Lung (tissue), 12 donors: Measurements from ENCODE around the gene CDHR5. TPM values are rescaled to one million over a fixed set of nuclear protein-coding genes. Genes with fewer than 3 reads are reported as not detected.
"Not testable (repeated sequence)": the region's sequence is repeated elsewhere in the genome, so short reads cannot be mapped to it uniquely, and the experiment has no call there.

ENCODE experiments used
- ATAC-seq: fragments of 200-7000 bp; cut with Tn5 transposase; one replicate; pipeline ENCODE4 v1.9.1; 2020; ENCODE audit warnings: moderate number of reproducible peaks; ENCODE audit not compliant: insufficient read depth, low FRiP score
- DNase-seq, 3 donors: peaks; one replicate each; pipeline ENCODE4 v3.0.0-alpha.2; 2013 to 2017
- H3K27ac ChIP-seq, 2 donors: one replicate each; pipeline ENCODE4 v1.5.1; 2013; ENCODE audit warnings: mild to moderate bottlenecking in 2 of 2, moderate library complexity in 2 of 2, control low read depth in 1 of 2, inconsistent platforms in 1 of 2, low read depth in 1 of 2, low read length in 1 of 2
- H3K27me3 ChIP-seq, 3 donors: one replicate each; pipeline ENCODE4 v1.5.1; 2013; ENCODE audit warnings: low read length in 2 of 3; ENCODE audit not compliant: control insufficient read depth in 3 of 3, insufficient read depth in 3 of 3
- H3K36me3 ChIP-seq, 4 donors: one replicate each; pipeline ENCODE4 v1.5.1; 2013; ENCODE audit warnings: low read length in 4 of 4, mild to moderate bottlenecking in 1 of 4, moderate library complexity in 1 of 4; ENCODE audit not compliant: control insufficient read depth in 4 of 4, insufficient read depth in 4 of 4
- H3K4me1 ChIP-seq, 5 donors: one replicate each; pipeline ENCODE4 v1.5.1; 2013; ENCODE audit warnings: low read length in 5 of 5, mild to moderate bottlenecking in 2 of 5, moderate library complexity in 1 of 5; ENCODE audit not compliant: control insufficient read depth in 5 of 5, insufficient read depth in 5 of 5
- H3K4me3 ChIP-seq: one replicate; pipeline ENCODE4 v1.5.1; 2013; ENCODE audit warnings: mild to moderate bottlenecking, control low read depth, moderate library complexity
- H3K9ac ChIP-seq, 2 donors: one replicate each; pipeline ENCODE4 v1.5.1; 2013; ENCODE audit warnings: low read length in 2 of 2, control low read depth in 1 of 2; ENCODE audit not compliant: insufficient read depth in 1 of 2
- H3K9me3 ChIP-seq, 4 donors: one replicate each; pipeline ENCODE4 v1.5.1; 2013; ENCODE audit warnings: low read length in 3 of 4, mild to moderate bottlenecking in 1 of 4, moderate library complexity in 1 of 4; ENCODE audit not compliant: control insufficient read depth in 4 of 4, insufficient read depth in 3 of 4
- CTCF ChIP-seq: IDR thresholded peaks from 2 replicates; pipeline ENCODE4 v1.5.1; 2012; ENCODE audit warnings: mild to moderate bottlenecking; ENCODE audit errors: control extremely low read depth, extremely low read depth
- WGBS, 2 donors: extraction: QIAGEN DNeasy Blood & Tissue Kit; methylation state at CpG; one replicate each; pipeline ENCODE4 v1.1.7; 2013; 5-methylcytosine and 5-hydroxymethylcytosine counted together
- polyA plus RNA-seq, 2 donors: library from polyadenylated mRNA; stranded (reverse); fragments of 200-250 nt; gene quantifications; one replicate each; pipeline ENCODE4 v1.2.1, GENCODE V29; 2013
- total RNA-seq, 2 donors: library from RNA; depleted of rRNA in 1 of 2; stranded (reverse); fragments of >200 nt in 1 of 2; gene quantifications; one replicate each; pipeline ENCODE4 v1.2.1, GENCODE V29; 2014 to 2021
- donor health status: control.
- donor health status: control.
- donor health status: Bipolar disorder and iron deficiency.
- donor health status: healthy.
- donor health status: DM: yes; HTN: yes; CAD: no.

Gene CDHR5
- total and polyA plus RNA-seq, 4 donors: 0.02 to 0.10 TPM; not detected in 2

GRCh38 chr11:574632-575312, 50.0 kb downstream of the CDHR5 start:
- Histone ChIP-seq H3K9me3 (no peaks in the 10 kb centered on the region), H3K4me1 (peaks cover 4 to 32% (median 18%) of the 10 kb centered on the region in 5 donors), H3K36me3 (peaks cover 0 to 3% (median 1%) of the 10 kb centered on the region in 4 donors), H3K9ac (no peak overlapping the region), H3K27me3 (peaks cover 0 to 5% (median 0%) of the 10 kb centered on the region in 3 donors), H3K4me3 (peak overlapping the region; percentile 51), H3K27ac (no peak overlapping the region)
- no peak for DNase-seq
- ATAC-seq: no peak
- no peak for TF ChIP-seq CTCF
- 22 to 26% methylated on average over 25 of the region's 25 CpGs for WGBS, 2 donors

DNA sequence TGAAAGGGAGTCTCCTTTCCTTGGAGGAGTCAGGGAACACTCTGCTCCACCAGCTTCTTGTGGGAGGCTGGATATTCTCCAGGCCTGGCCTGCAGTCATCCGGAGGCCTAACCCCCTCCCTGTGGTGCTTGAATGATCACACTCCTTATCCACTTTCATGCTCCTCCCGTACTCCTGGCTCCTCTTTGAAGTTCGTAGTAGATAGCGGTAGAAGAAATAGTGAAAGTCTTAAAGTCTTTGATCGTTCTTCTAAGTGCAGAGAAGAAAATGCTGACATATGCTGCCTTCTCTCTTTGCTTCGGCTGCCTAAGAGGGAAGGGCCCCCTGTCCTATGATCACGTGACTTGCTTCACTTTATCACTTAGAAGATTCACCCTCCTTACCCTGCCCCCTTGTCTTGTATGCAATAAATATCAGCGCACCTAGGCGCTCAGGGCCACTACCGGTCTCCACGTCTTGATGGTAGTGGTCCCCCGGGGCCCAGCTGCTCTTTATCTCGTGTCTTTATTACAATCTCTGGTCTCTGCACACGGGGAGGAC, 50.7 kb downstream of the CDHR5 start:
- WGBS, 2 donors: 59 to 61% methylated on average over 14 of the region's 14 CpGs
- H3K9me3 ChIP-seq, H3K27ac ChIP-seq, H3K9ac ChIP-seq, H3K27me3 ChIP-seq, H3K36me3 ChIP-seq, H3K4me3 ChIP-seq, ATAC-seq: not testable (repeated sequence)
- peak in 1 of 3 donors; percentile 32 for DNase-seq
- H3K4me1 ChIP-seq: peaks cover 4 to 35% (median 22%) of the 10 kb centered on the region in 5 donors

GRCh38 chr11:573146-573759, 51.5 kb downstream of the CDHR5 start:
- Histone ChIP-seq H3K27ac (peak overlapping the region in 1 of 2 donors; percentile 81), H3K9me3 (no peaks in the 10 kb centered on the region), H3K4me3 (no peak overlapping the region), H3K9ac (no peak overlapping the region), H3K4me1 (peaks cover 4 to 36% (median 22%) of the 10 kb centered on the region in 5 donors), H3K27me3 (peaks cover 0 to 5% (median 0%) of the 10 kb centered on the region in 3 donors), H3K36me3 (peaks cover 0 to 3% (median under 1%) of the 10 kb centered on the region in 4 donors)
- WGBS, 2 donors: 78 to 91% methylated on average over 16 of the region's 16 CpGs
- ATAC-seq: no peak
- no peak for TF ChIP-seq CTCF
- DNase-seq: no peak

DNA sequence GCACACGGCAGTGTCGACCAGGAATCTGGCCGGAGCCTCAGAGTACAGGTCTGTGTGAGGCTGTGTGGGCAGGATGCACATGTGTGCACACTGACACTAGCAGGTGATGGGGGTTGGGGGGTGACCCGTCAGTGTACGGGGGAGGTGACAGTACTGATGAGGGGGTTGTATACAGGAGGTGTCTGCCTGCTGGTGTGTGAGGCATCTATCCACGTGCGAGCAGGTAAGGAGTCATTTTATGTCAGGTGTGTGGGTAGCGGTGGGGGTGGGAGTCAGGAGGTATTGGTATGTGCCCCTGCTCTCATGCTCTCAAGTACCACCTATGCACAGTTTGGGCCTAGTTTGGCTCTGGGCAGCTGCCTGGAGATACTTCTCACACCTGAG, 53.0 kb downstream of the CDHR5 start:
- Histone ChIP-seq H3K4me3 (no peak overlapping the region), H3K36me3 (no peaks in the 10 kb centered on the region), H3K27ac (no peak overlapping the region), H3K9ac (no peak overlapping the region), H3K4me1 (peaks cover 0 to 29% (median 14%) of the 10 kb centered on the region in 5 donors), H3K27me3 (peaks cover 0 to 5% (median 0%) of the 10 kb centered on the region in 3 donors), H3K9me3 (no peaks in the 10 kb centered on the region)
- WGBS, 2 donors: 73 to 79% methylated on average over 8 of the region's 8 CpGs
- DNase-seq: no peak
- TF ChIP-seq CTCF: no peak
- ATAC-seq: no peak
